Activated CD8-positive, alpha-beta memory T cell treated with anti-CD3 and anti-CD28 coated beads, Interleukin-2, amount 50 U/mL, for 1 hour (primary cell): ENCODE results near the gene BMAL1.
A peak's percentile ranks its signal among the peaks of the same experiment; 100 is the strongest.

ENCODE experiments used
- DNase-seq: peaks from one replicate; pipeline ENCODE4 v3.0.0-alpha.2; 2020; ENCODE audit errors: extremely low read depth

Gene BMAL1

DNA sequence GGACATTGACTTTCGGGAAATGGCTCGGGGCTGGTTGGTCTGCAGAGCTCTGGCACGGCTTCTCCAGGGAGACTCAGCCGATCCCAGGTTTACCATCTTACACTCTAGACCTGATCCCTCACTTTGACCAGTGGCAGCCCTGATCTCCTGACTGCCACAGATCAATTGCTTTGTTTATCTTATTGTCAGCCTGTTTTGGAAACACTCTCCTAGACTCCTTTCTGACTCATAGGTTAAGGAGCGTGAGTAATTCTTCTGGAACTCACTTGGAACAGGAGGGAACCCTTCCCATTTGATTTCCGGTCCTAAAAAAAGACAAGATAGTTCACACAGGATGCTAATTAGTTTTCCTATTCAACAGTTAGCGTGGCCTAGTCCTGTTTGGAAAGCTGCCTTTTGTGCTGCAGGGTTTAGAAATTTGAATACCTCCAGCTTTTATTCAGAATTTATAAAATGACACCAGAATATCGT is 16.0 kb upstream of the BMAL1 start:
- DNase-seq = no peak

DNA sequence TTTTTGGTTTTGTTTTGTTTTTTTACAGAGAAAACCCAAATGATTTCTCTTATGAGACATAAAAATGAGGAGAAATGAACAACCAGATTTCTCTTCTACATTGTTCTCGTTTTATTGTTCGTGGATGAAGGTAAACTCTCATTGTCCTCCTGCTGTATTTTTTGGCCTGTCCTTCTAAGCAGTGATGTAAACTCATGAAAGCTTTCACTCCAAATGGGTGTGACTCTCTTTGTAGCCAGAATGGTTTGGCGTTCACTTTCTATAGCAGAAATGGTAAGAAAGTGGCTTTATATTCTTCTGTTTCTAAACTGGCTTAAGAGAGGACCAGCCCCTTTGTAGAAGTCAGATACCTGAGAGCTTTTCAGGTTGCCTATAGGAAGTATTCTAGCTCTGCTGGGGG is 15.5 kb upstream of the BMAL1 start:
- no peak for DNase-seq

DNA sequence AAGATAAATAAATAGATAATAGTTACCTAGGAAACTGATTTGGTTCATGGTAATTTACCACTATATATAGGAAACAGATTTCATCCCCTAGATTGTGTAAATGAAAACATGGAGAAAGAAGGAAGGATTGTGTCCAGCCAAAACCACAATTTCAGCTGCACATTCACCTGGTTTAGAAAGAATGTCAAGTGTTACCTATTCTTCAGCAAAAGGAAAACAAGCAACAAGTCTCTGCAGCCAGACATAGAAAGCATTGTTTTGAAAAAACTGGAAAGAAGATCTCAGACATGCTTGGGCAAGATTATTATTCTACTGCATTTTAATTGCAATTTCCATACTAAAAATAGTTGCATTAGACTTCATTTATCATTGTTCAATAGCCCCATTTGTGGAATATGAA is 8.8 kb upstream of the BMAL1 start:
- no peak for DNase-seq

- no peak for DNase-seq
Observed at GRCh38 chr11:13269775-13270174, 7.8 kb upstream of the BMAL1 start.

DNA sequence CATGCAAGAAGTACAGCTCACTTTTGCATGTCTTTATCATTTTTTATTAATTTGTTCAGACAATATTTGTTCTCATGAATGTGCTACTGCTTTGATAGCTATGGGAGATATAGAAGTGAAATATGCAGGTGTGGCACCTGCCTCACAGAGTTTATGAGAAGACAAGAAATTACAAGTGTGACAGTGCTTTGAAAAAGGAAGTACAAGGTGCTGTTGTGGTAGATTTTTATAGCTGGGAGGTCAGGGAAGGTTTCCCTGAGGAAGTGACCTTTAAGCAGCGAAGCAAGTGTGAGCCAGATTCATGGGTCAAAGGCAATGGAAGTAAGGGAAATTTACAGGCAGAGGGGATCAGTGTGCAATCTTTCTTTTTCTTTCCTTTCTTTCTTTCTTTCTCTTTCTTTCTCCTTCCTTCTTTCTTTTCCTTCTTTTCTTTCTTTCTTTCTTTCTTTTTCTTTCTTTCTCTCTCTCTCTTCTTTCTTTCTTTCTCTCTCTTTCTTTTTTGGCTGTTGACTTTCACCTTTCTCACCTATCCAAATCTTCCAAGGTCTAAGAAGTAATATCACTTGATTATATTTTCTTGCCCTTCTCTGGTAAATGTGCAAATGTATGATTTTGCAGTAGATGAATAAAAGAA is 6.4 kb upstream of the BMAL1 start:
- no peak for DNase-seq

- DNase-seq = no peak
Observed at GRCh38 chr11:13276454-13276831, 1.1 kb upstream of the BMAL1 start.

DNA sequence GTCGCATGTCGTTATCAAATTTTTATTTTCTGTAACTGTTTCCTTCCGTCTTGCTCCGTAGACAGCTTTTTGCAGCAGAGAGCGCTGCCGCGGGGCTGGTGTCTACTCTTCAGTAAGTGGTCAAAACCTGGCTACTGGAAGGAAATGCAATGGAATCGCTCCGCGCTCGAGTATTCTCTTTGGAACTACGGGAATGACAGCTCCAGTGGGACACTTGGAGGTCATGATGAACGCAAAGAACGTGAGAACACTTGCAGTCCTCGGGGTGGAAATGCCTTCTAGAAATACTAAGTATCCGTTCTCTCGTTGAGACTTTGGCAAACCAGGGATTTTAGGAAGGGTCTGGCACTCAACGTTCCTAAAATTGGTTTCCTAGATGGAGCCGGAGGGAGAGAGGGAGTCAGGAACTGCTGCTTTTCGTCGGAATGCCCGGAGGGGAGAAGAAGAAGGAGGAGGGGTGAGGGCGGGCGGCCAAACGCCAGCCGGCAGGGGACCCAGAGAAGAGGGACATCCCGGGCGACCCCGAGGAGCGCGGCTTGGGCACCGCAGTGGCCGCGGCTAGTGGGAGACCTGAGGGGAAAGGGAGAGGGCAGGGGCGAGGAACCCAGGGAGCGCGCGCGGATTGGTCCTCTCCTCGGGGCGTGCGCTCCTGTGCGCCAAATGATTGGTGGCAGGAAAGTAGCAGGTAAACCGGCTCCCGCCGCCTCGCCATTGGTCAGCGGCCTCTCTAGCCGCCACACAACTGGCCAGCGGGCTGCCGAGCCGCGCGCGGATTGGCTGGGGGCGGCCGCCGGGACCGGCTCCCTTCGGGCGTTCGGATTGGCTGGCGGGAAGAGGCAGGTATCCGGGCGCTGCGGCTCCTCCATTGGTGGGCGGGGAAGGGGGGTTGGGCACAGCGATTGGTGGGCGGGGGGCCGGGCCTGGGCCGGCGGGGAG is 490 bp upstream of the BMAL1 start:
- DNase-seq = peak; percentile 91

DNA sequence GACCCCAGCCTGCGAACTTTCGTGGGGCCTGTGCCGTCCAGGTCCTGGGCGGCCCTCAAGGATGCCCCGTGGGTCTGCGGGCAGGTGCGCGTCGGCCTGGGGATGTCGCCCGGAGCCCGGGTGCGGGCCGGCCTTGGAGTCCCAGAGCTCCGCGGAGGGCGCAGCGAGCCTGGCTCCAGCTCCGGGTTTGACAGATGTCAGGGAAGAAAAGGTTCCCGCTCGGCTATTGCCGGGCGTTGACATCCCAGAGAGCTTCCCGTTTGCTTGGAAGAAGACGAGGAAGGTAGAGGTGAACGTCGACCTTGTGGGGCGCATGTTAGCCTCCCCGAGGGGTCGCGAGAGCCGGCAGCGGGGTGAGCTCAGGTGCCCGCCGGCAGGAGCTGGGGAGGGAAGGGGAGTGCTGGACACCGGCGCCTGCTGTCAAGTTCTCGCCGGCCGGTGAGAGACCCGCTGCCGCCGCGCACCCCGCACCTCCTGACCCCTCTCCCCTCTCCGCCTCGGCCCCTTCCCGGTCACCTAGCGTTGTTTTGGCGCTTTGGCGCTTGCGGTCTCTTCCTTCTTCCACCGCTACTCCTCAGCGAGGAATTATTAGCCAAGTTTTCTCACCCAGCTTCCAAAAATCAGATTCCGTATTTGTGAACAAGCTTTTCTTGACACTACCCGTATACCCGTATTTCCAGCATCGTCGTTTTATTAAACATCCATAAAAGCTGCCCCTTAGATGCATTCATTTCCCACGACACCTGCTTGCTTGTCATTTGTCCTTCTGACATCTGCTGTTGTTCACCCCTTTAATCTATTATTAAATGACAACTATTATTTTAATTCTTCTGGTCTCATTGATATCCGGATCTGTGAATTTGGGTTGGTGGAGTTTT is 1.3 kb downstream of the BMAL1 start:
- no peak for DNase-seq

DNA sequence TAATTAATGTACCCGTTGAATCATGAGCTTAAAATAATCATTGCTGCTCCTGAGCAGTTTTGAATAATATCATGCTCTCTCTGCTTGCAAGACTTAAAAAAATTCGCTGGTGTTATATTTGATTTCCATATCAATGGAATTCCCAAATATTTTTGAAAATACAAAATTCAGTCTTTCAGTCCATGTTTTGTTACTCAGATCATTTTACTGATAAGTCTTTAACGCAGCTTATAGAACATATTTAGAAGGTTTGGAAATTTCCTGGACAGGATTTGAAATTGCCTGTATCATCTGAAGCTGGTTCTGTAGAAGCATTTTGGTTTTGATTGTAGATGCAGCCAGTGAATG is 1.9 kb downstream of the BMAL1 start:
- no peak for DNase-seq

DNA sequence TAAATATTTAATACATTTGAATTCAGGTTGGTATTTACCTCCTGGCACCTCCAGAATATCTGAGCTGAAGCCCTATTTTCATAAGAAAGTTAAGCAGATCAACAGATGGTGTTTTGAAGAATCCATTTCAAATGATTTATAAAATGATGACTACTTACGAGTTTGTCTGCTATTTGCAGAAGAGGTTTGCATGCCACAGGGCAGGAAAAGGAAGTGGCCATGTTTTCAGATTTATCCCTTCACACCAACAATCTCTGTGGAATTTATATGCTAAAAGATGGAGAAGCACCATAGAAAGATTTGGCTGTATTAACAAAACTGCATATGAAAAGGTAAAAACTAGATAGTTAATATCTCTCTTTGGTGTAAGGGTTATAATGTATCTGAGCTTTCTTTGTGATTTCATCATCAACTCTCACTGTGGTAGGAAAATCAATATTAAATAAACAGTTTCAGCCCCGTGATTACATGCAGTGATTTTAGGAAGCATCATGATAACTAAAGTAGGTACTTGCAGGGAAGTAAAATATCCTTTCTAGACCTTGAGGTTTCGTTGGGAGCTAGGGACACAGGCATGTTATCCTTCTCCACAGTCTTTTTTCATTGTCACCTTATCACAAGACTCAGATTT is 2.6 kb downstream of the BMAL1 start:
- no peak for DNase-seq

DNA sequence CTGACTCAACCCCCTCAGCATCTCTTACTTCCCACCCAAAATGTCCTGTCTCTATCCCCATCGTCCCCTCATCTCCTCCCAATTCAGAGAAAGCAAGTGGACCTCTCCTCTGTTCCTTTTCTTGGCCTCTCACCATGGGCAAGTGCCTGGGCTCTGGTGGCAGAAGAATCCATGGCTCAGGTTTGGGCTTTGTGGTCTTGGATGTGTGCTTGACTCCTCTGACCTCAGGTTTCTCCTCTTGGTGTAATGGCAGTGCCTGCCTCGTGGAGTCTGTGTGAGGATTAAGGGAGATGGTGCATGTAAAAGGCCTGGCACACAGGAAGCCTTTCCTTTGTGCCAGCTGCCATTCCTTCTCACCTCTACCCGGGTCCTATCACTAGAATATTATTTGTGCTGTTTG is 3.2 kb downstream of the BMAL1 start:
- DNase-seq = no peak

DNA sequence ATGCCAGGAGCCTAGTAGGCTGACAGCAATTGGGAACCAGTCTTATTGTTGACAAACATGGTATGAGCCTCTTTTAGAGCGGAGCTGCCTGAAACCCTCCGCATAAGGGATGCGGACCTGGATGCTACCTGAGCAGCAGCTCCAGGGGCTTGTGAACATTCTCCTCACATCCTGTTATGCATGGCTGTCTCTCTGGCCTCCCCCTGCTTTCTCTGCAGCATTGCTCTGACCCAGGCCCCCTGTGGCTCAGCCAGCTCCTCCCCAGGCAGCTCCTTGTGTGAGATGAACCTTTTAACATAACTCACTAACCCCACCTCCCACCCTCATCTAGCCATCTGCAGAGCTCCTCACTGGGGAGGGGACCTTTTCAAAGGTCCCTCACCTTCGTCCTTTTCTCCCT is 6.0 kb downstream of the BMAL1 start:
- DNase-seq = no peak

DNA sequence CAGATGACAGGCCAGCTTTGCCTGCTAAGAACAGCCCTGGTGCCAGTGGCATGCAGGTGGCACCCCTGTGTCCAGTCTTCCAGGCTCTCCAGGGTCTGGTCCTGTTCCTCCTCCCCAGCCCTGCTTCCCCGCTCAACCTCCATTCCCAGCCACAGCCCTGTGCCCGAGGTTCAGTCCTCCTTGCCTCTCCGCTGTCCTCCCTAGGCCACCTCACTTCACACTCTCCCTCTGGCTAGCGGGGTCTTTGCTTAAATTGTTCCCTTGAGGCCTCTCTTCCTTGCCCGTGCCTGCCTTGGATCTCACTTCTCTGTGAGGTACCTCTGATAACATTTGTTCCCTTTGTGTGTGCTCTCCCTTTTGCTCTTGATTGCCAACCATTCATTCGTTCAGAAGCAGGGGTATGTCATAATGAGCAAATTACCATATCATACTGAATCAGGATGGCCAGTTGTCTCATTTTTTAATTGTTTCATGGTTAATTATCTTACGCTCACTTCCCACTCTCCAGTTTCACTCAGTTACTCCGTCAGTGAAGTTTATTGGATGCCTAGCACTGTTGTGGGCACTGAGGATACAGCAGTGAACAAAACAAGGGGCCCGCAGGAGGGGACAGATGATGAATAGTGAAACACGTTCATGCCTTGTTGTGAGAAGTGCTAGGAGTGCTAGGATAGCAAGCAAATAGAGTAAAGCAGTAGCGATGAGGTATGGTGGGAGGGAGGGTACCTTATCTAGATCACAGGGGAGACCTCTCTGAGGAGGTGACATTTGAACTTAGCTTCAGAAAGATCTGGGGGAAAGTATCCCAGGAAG is 7.4 kb downstream of the BMAL1 start:
- no peak for DNase-seq

DNA sequence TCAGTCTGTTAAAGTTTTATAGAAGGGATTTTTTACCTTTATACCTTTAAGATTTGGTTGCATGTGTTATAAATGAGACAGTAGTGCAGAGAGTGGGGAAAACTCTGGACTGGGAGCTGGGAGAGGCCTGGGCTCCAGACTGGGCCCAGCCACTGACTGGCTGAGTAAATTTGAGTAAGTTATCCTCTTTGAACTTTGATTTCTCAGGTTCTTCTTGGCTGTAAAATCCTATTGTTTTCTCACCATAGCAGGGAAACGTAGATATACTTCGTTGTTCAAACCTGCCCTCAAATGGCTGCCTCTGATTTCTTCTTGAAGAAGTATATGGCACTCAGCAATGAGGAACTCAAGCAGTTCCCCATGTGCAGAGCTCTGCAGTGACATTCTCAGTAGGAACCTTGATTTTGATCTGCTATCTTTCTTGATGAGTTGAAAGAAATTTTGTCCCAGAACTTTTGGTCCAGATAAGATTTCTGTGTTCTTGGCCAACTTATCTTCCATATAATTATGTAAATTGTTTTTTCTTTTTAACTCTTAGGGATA is 8.8 kb downstream of the BMAL1 start:
- no peak for DNase-seq

- no peak for DNase-seq
Observed at GRCh38 chr11:13287036-13287435, 9.4 kb downstream of the BMAL1 start.

DNA sequence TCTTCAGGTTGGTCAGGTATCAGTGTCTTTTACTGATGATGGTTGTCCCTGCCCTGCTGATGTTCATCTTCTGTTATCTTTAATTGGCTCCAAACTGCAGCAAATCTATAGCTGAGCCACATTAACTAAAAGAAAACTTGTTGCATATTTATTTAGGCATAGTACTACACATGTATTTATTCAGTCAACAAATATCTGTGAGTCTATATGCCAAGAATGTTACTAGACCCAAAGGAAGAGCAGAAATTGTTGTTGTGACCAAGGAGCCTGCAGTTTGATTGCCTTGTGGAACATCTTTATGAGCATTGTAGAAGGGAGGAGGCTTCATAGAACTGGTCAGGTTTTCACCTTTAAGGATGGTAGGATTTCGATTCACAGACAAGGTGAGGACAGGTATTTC is 10.1 kb downstream of the BMAL1 start:
- no peak for DNase-seq

GRCh38 chr11:13288375-13289029 is 10.9 kb downstream of the BMAL1 start:
- no peak for DNase-seq

GRCh38 chr11:13289081-13289480 is 11.5 kb downstream of the BMAL1 start:
- DNase-seq = no peak

- DNase-seq = no peak
Observed at GRCh38 chr11:13290221-13290980, 12.8 kb downstream of the BMAL1 start.
